CD14-positive monocyte (primary cell): ENCODE measurements around the gene CEP55. TPM values are rescaled to one million over a fixed set of nuclear protein-coding genes. Genes with fewer than 3 reads are reported as not detected.

ENCODE experiments used
- DNase-seq, 3 donors: peaks; one replicate each; pipeline ENCODE4 v3.0.0-alpha.2; 2011 to 2022
- H2AFZ ChIP-seq: 2 replicates; pipeline ENCODE4 v1.6.0; 2012; ENCODE audit warnings: mild to moderate bottlenecking, low read depth, low read length, inconsistent platforms; ENCODE audit not compliant: insufficient read depth, poor library complexity, severe bottlenecking
- H3K27ac ChIP-seq, 2 donors: 1 replicate in 1 of 2; 2 replicates in 1 of 2; pipeline ENCODE4 v1.5.1; 2012 to 2013; ENCODE audit warnings: low read length in 2 of 2, control low read depth in 1 of 2, inconsistent platforms in 1 of 2, low read depth in 1 of 2, mild to moderate bottlenecking in 1 of 2
- H3K27me3 ChIP-seq, 2 donors: one replicate each; pipeline versions ENCODE4 v1.6.0 to v1.6.1; 2011 to 2013; ENCODE audit warnings: low read length in 2 of 2; ENCODE audit not compliant: control insufficient read depth in 2 of 2, insufficient read depth in 2 of 2
- H3K36me3 ChIP-seq, 2 donors: replicated peaks in 1 of 2; 1 replicate in 1 of 2; 2 replicates in 1 of 2; pipeline versions ENCODE4 v1.5.1 to v1.6.1; 2012 to 2013; ENCODE audit warnings: low read length in 2 of 2, control low read depth in 1 of 2, inconsistent platforms in 1 of 2, mild to moderate bottlenecking in 1 of 2; ENCODE audit not compliant: insufficient read depth in 2 of 2, control insufficient read depth in 1 of 2
- H3K4me1 ChIP-seq, 2 donors: 1 replicate in 1 of 2; 2 replicates in 1 of 2; pipeline versions ENCODE4 v1.5.1 to v1.6.1; 2012 to 2013; ENCODE audit warnings: low read length in 2 of 2, control low read depth in 1 of 2, inconsistent platforms in 1 of 2, mild to moderate bottlenecking in 1 of 2, moderate library complexity in 1 of 2; ENCODE audit not compliant: insufficient read depth in 2 of 2, control insufficient read depth in 1 of 2
- H3K4me2 ChIP-seq: replicated peaks from 2 replicates; pipeline ENCODE3; 2012; ENCODE audit warnings: low read length, moderate library complexity, mild to moderate bottlenecking; ENCODE audit not compliant: poor library complexity, severe bottlenecking; ENCODE audit errors: extremely low read depth
- H3K4me3 ChIP-seq, 3 experiments: fragments of 200-600 bp in 1 of 3; sonication (generic) in 1 of 3; replicated peaks in 1 of 3; 1 replicate in 2 of 3; 2 replicates in 1 of 3; pipeline ENCODE4 v1.5.1; 2011 to 2013; ENCODE audit warnings: low read length in 3 of 3, mild to moderate bottlenecking in 3 of 3, control low read depth in 2 of 3, low read depth in 2 of 3, inconsistent platforms in 1 of 3, moderate library complexity in 1 of 3
- H3K79me2 ChIP-seq: 2 replicates; pipeline ENCODE4 v1.6.0; 2012; ENCODE audit warnings: mild to moderate bottlenecking, control low read depth, inconsistent platforms, low read length, moderate library complexity; ENCODE audit not compliant: insufficient read depth
- H3K9ac ChIP-seq: 2 replicates; pipeline ENCODE4 v1.6.0; 2017; ENCODE audit warnings: low read length, mild to moderate bottlenecking; ENCODE audit not compliant: insufficient read depth, poor library complexity, severe bottlenecking
- H3K9me3 ChIP-seq, 2 donors: replicated peaks in 1 of 2; 1 replicate in 1 of 2; 2 replicates in 1 of 2; pipeline versions ENCODE4 v1.5.1 to v1.6.1; 2012 to 2013; ENCODE audit warnings: low read length in 2 of 2, control low read depth in 1 of 2; ENCODE audit not compliant: control insufficient read depth in 1 of 2, insufficient read depth in 1 of 2
- H4K20me1 ChIP-seq: 2 replicates; pipeline ENCODE4 v1.6.0; 2012; ENCODE audit warnings: mild to moderate bottlenecking, low read length, control low read depth, moderate library complexity; ENCODE audit not compliant: insufficient read depth
- H3K27ac Mint-ChIP-seq, 7 donors: one replicate each; pipeline ENCODE4 v1.8.0; 2020; ENCODE audit warnings: mild to moderate bottlenecking in 7 of 7, mixed read lengths in 7 of 7, moderate library complexity in 6 of 7, inconsistent platforms in 2 of 7
- H3K27me3 Mint-ChIP-seq, 3 donors: one replicate each; pipeline ENCODE4 v1.8.0; 2021 to 2022; ENCODE audit warnings: low read depth in 3 of 3, mild to moderate bottlenecking in 3 of 3, mixed read lengths in 3 of 3, moderate library complexity in 3 of 3, inconsistent platforms in 1 of 3
- H3K36me3 Mint-ChIP-seq, 2 donors: one replicate each; pipeline ENCODE4 v1.8.0; 2020; ENCODE audit warnings: mixed read lengths in 2 of 2, inconsistent platforms in 1 of 2, mild to moderate bottlenecking in 1 of 2
- H3K4me1 Mint-ChIP-seq: one replicate; pipeline ENCODE4 v1.8.0; 2020; ENCODE audit warnings: mild to moderate bottlenecking, mixed read lengths
- H3K4me3 Mint-ChIP-seq, 2 donors: one replicate each; pipeline ENCODE4 v1.8.0; 2020; ENCODE audit warnings: mild to moderate bottlenecking in 2 of 2, mixed read lengths in 2 of 2, moderate library complexity in 1 of 2
- H3K9me3 Mint-ChIP-seq, 7 donors: one replicate each; pipeline ENCODE4 v1.8.0; 2020 to 2022; ENCODE audit warnings: mixed read lengths in 7 of 7, mild to moderate bottlenecking in 6 of 7, moderate library complexity in 6 of 7, inconsistent platforms in 2 of 7
- WGBS: methylation state at CpG from one replicate; pipeline ENCODE4 v1.1.5; 2013; ENCODE audit warnings: missing lambda C conversion rate; ENCODE audit not compliant: insufficient coverage; 5-methylcytosine and 5-hydroxymethylcytosine counted together
- intact Hi-C, 2 donors: fragments of 100-400 bp; cut with micrococcal nuclease; formaldehyde crosslinking; loops; one replicate each; pipeline versions ENCODE4 v1.15.0 to v1.15.1; 2023
- polyA plus RNA-seq, 3 donors: library from polyadenylated mRNA; depleted of rRNA in 1 of 3; unstranded in 2 of 3; stranded (reverse) in 1 of 3; fragments of 300-500 nt in 2 of 3; fragments of >200 nt in 1 of 3; fragmentation: Illumina TruSeq in 2 of 3; gene quantifications; 1 replicate in 2 of 3; 2 replicates in 1 of 3; pipeline ENCODE4 v1.2.3, GENCODE V29; 2012 to 2021
- TF ChIP-seq, protein P1 (sequence below): fragments of 200-600 bp; IDR thresholded peaks from one replicate; pipeline ENCODE4 v1.8.0; 2022; ENCODE audit warnings: antibody characterized with exemption, mild to moderate bottlenecking

CEP55 gene
- polyA plus RNA-seq, 3 donors: 0.05 to 0.26 TPM; not detected in 1

DNA sequence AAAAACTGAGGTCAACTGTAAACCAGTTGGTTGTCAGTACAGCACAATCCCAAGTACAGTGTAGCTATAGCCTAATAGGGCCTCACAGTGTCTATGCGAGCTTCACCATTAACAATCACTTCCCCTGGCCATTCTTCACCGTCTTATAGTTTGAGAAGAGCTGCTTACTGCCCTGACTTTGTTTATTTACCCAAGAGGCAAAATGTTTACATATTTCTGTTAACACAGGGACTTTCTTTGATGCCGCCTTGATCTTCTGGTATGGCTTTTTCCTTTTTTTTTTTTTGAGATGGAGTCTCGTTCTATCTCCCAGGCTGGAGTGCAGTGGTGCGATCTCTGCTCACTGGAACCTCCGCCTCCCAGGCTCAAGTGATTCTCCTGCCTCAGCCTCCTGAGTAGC lies 17.5 kb upstream of the CEP55 start:
- H3K9me3 Mint-ChIP-seq: no peaks in the 10 kb centered on the region
- Histone ChIP-seq H3K4me2 (no peak overlapping the region), H3K4me3 (no peak overlapping the region), H2AFZ (no peak overlapping the region), H3K36me3 (peaks cover 0 to under 1% of the 10 kb centered on the region in 2 donors), H3K9ac (no peak overlapping the region), H4K20me1 (no peaks in the 10 kb centered on the region), H3K9me3 (no peaks in the 10 kb centered on the region), H3K27me3 (no peaks in the 10 kb centered on the region), H3K79me2 (peaks cover 80% of the 10 kb centered on the region), H3K27ac (peak overlapping the region in 1 of 2 donors; percentile 18), H3K4me1 (peaks cover 42 to 65% of the 10 kb centered on the region in 2 donors)
- DNase-seq: no peak
- TF ChIP-seq, protein P1, sequence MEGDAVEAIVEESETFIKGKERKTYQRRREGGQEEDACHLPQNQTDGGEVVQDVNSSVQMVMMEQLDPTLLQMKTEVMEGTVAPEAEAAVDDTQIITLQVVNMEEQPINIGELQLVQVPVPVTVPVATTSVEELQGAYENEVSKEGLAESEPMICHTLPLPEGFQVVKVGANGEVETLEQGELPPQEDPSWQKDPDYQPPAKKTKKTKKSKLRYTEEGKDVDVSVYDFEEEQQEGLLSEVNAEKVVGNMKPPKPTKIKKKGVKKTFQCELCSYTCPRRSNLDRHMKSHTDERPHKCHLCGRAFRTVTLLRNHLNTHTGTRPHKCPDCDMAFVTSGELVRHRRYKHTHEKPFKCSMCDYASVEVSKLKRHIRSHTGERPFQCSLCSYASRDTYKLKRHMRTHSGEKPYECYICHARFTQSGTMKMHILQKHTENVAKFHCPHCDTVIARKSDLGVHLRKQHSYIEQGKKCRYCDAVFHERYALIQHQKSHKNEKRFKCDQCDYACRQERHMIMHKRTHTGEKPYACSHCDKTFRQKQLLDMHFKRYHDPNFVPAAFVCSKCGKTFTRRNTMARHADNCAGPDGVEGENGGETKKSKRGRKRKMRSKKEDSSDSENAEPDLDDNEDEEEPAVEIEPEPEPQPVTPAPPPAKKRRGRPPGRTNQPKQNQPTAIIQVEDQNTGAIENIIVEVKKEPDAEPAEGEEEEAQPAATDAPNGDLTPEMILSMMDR: no peak
- H3K36me3 Mint-ChIP-seq: peaks cover 16 to 26% of the 10 kb centered on the region in 2 donors
- no peak overlapping the region for H3K4me3 Mint-ChIP-seq
- 0% methylated on average over 1 of the region's 6 CpGs for WGBS
- H3K4me1 Mint-ChIP-seq: peaks cover 68% of the 10 kb centered on the region
- peak overlapping the region in 2 of 7 donors; percentile 26 to 37 for H3K27ac Mint-ChIP-seq
- intact Hi-C loops: no loop called here
- H3K27me3 Mint-ChIP-seq: peaks cover 0 to 2% (median 0%) of the 10 kb centered on the region in 3 donors

DNA sequence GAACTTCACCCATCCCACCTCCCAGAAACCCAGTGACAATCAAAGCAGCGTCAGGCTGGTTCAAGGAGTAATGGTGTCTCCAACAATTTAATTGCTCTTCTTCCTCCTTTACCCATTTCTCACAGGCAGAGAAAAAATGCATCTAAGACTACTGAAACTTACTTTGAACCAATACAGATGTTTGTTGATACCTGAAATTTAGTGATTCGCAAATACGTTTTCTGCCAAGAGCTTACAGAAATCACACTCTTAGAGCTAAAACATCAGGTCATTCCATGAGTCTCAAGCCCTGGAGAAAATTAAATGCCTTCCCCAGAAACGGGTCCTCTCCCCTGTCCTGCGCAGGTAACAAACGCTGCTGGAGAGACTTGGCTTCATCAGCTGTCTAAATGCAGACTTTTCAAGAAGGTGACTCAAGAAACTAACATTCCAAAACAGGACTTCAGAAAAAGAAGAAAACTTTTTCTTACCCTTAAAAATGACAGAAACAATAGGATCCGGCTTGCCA lies 14.7 kb upstream of the CEP55 start:
- H2AFZ ChIP-seq: peak overlapping the region; percentile 84

More for the DNA sequence above, 14.7 kb upstream of the CEP55 start:
- no peak for DNase-seq
- Mint-ChIP-seq H3K27ac (peak overlapping the region; percentile 92 to 99 (median 96)), H3K27me3 (peaks cover 0 to 2% (median 2%) of the 10 kb centered on the region in 3 donors), H3K4me3 (peak overlapping the region; percentile 92 to 99), H3K4me1 (peaks cover 46% of the 10 kb centered on the region), H3K9me3 (no peaks in the 10 kb centered on the region), H3K36me3 (peaks cover 12 to 24% of the 10 kb centered on the region in 2 donors)
- no peaks in the 10 kb centered on the region for H3K27me3 ChIP-seq
- no peaks in the 10 kb centered on the region for H4K20me1 ChIP-seq
- H3K27ac ChIP-seq: peak overlapping the region; percentile 77 to 99
- peaks cover 56% of the 10 kb centered on the region for H3K79me2 ChIP-seq
- H3K4me2 ChIP-seq: peak overlapping the region; percentile 80
- intact Hi-C loops: loop anchor here (2.0 to 5.0 kb wide), 3 partner anchors 34 to 105 kb away; no protein-coding TSS in a partner anchor
- TF ChIP-seq, protein P1: no peak
- peak overlapping the region; percentile 58 to 98 (median 84) for H3K4me3 ChIP-seq
- H3K36me3 ChIP-seq: no peaks in the 10 kb centered on the region
- no peaks in the 10 kb centered on the region for H3K9me3 ChIP-seq
- 6% methylated on average over 3 of the region's 7 CpGs for WGBS
- peak overlapping the region; percentile 92 for H3K9ac ChIP-seq
- peaks cover 23 to 41% of the 10 kb centered on the region in 2 donors for H3K4me1 ChIP-seq
